Fibroblast of lung (primary cell): Measurements from ENCODE around the gene EXD2. TPM values are rescaled to one million over a fixed set of nuclear protein-coding genes. Genes with fewer than 3 reads are reported as not detected.

Experiments
- DNase-seq, 2 donors: peaks; one replicate each; pipeline versions ENCODE4 v3.0.0 to v3.0.0-alpha.2; 2010; ENCODE audit warnings: low read depth in 2 of 2
- H2AFZ ChIP-seq: 2 replicates; pipeline ENCODE4 v1.5.1; 2012; ENCODE audit warnings: low read length, control low read depth, inconsistent platforms
- H3K27ac ChIP-seq: 2 replicates; pipeline ENCODE4 v1.5.1; 2011; ENCODE audit warnings: low read length, control low read depth; ENCODE audit not compliant: insufficient read depth
- H3K27me3 ChIP-seq: 2 replicates; pipeline ENCODE4 v1.5.1; 2011; ENCODE audit warnings: mild to moderate bottlenecking, low read length; ENCODE audit not compliant: control insufficient read depth, insufficient read depth
- H3K36me3 ChIP-seq: 2 replicates; pipeline ENCODE4 v1.5.1; 2011; ENCODE audit warnings: low read length; ENCODE audit not compliant: control insufficient read depth, insufficient read depth
- H3K4me1 ChIP-seq: 2 replicates; pipeline ENCODE4 v1.5.1; 2011; ENCODE audit warnings: low read length; ENCODE audit not compliant: control insufficient read depth, insufficient read depth; ENCODE audit errors: extremely low read depth
- H3K4me2 ChIP-seq: 2 replicates; pipeline ENCODE4 v1.5.1; 2011; ENCODE audit warnings: low read length, control low read depth; ENCODE audit not compliant: insufficient read depth; ENCODE audit errors: extremely low read depth
- H3K4me3 ChIP-seq, 4 experiments: fragments of 200-600 bp in 1 of 4; sonication (generic) in 1 of 4; replicated peaks in 1 of 4; 2 replicates each; pipeline ENCODE4 v1.5.1; 2011 to 2016; ENCODE audit warnings: low read length in 4 of 4, low read depth in 3 of 4, mild to moderate bottlenecking in 3 of 4, control low read depth in 2 of 4, inconsistent platforms in 1 of 4, mixed read lengths in 1 of 4; ENCODE audit not compliant: insufficient read depth in 1 of 4; ENCODE audit errors: control extremely low read depth in 1 of 4
- H3K79me2 ChIP-seq: 2 replicates; pipeline ENCODE4 v1.5.1; 2012; ENCODE audit warnings: mild to moderate bottlenecking, low read length, inconsistent platforms; ENCODE audit not compliant: control insufficient read depth, insufficient read depth
- H3K9ac ChIP-seq: 2 replicates; pipeline ENCODE4 v1.5.1; 2011; ENCODE audit warnings: mild to moderate bottlenecking, low read length, control low read depth; ENCODE audit not compliant: insufficient read depth
- H3K9me3 ChIP-seq: 2 replicates; pipeline ENCODE4 v1.5.1; 2012; ENCODE audit warnings: low read depth, low read length; ENCODE audit not compliant: control insufficient read depth, insufficient read depth
- H4K20me1 ChIP-seq: 2 replicates; pipeline ENCODE4 v1.5.1; 2011; ENCODE audit warnings: low read length; ENCODE audit not compliant: control insufficient read depth, insufficient read depth; ENCODE audit errors: extremely low read depth
- EZH2 ChIP-seq: IDR thresholded peaks from 2 replicates; pipeline ENCODE4 v1.5.1; 2012; ENCODE audit warnings: low read length, control low read depth, mild to moderate bottlenecking; ENCODE audit errors: missing control alignments
- polyA plus RNA-seq, 2 donors: library from polyadenylated mRNA; depleted of rRNA in 1 of 2; stranded (reverse) in 1 of 2; unstranded in 1 of 2; fragments of >200 nt; gene quantifications; 2 replicates each; pipeline ENCODE4 v1.2.1, GENCODE V29; 2011 to 2012; ENCODE audit warnings: missing spikeins in 1 of 2
- total RNA-seq: library from RNA; depleted of rRNA; stranded (reverse); fragments of >200 nt; gene quantifications from 2 replicates; pipeline ENCODE4 v1.2.1, GENCODE V29; 2014
- TF ChIP-seq, protein P1 (sequence below), 2 donors: IDR thresholded peaks in 1 of 2; conservative IDR thresholded peaks in 1 of 2; 1 replicate in 1 of 2; 2 replicates in 1 of 2; pipeline ENCODE4 v1.5.1; 2011 to 2012; ENCODE audit warnings: low read length in 2 of 2, control low read depth in 1 of 2, inconsistent platforms in 1 of 2, low read depth in 1 of 2, mild to moderate bottlenecking in 1 of 2

EXD2 gene
- total and polyA plus RNA-seq, 2 donors (not counting 1 experiment from before 2014, with no cell fraction given) = 25.5 to 27.7 TPM

DNA sequence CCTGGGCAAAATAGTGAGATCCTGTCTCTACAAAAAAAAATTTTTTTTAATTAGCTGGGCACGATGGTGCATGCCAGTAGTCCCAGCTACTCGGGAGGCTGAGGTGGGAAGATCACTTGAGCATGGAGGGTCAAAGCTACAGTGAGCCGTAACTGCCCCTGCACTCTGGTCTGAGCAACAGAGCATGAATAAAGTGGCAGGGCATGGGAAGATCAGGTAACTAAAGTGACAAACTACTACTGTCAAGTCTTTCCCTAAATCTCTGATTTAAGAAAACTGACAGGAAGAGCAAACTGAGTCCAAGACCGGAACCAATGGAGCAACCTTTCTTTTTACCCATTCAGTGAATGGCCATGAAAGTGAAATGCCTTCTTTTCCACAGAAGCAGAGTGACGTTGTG, 49.2 kb upstream of the EXD2 start:
- Histone ChIP-seq H3K9me3 (no peaks in the 10 kb centered on the region), H3K4me2 (no peak overlapping the region), H3K79me2 (peaks cover 25% of the 10 kb centered on the region), H3K36me3 (no peaks in the 10 kb centered on the region), H4K20me1 (no peaks in the 10 kb centered on the region), H3K27ac (no peak overlapping the region), H2AFZ (no peak overlapping the region), H3K9ac (no peak overlapping the region), H3K27me3 (no peaks in the 10 kb centered on the region), H3K4me1 (peaks cover 9% of the 10 kb centered on the region), H3K4me3 (no peak overlapping the region)
- TF ChIP-seq, protein P1, sequence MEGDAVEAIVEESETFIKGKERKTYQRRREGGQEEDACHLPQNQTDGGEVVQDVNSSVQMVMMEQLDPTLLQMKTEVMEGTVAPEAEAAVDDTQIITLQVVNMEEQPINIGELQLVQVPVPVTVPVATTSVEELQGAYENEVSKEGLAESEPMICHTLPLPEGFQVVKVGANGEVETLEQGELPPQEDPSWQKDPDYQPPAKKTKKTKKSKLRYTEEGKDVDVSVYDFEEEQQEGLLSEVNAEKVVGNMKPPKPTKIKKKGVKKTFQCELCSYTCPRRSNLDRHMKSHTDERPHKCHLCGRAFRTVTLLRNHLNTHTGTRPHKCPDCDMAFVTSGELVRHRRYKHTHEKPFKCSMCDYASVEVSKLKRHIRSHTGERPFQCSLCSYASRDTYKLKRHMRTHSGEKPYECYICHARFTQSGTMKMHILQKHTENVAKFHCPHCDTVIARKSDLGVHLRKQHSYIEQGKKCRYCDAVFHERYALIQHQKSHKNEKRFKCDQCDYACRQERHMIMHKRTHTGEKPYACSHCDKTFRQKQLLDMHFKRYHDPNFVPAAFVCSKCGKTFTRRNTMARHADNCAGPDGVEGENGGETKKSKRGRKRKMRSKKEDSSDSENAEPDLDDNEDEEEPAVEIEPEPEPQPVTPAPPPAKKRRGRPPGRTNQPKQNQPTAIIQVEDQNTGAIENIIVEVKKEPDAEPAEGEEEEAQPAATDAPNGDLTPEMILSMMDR (conservative IDR thresholded peaks at IDR 0.05 in 1 of 2, IDR thresholded peaks at IDR 0.05 in 1 of 2; ENCODE audit: low read depth in 1 of 2, low read length in 2 of 2) = no peak
- TF ChIP-seq EZH2 = no peak
- no peak for DNase-seq

GRCh38 chr14:69149461-69150244, 41.6 kb upstream of the EXD2 start:
- TF ChIP-seq, protein P1 (conservative IDR thresholded peaks at IDR 0.05 in 1 of 2, IDR thresholded peaks at IDR 0.05 in 1 of 2; ENCODE audit: low read depth in 1 of 2, low read length in 2 of 2) = no peak
- no peak for TF ChIP-seq EZH2
- Histone ChIP-seq H2AFZ (no peak overlapping the region), H3K4me2 (no peak overlapping the region), H4K20me1 (peaks cover 2% of the 10 kb centered on the region), H3K4me1 (peaks cover 11% of the 10 kb centered on the region), H3K27ac (no peak overlapping the region), H3K9ac (no peak overlapping the region), H3K27me3 (no peaks in the 10 kb centered on the region), H3K36me3 (no peaks in the 10 kb centered on the region), H3K79me2 (peaks cover 50% of the 10 kb centered on the region), H3K9me3 (no peaks in the 10 kb centered on the region), H3K4me3 (no peak overlapping the region)
- peak in 1 of 2 donors; percentile 20 for DNase-seq

DNA sequence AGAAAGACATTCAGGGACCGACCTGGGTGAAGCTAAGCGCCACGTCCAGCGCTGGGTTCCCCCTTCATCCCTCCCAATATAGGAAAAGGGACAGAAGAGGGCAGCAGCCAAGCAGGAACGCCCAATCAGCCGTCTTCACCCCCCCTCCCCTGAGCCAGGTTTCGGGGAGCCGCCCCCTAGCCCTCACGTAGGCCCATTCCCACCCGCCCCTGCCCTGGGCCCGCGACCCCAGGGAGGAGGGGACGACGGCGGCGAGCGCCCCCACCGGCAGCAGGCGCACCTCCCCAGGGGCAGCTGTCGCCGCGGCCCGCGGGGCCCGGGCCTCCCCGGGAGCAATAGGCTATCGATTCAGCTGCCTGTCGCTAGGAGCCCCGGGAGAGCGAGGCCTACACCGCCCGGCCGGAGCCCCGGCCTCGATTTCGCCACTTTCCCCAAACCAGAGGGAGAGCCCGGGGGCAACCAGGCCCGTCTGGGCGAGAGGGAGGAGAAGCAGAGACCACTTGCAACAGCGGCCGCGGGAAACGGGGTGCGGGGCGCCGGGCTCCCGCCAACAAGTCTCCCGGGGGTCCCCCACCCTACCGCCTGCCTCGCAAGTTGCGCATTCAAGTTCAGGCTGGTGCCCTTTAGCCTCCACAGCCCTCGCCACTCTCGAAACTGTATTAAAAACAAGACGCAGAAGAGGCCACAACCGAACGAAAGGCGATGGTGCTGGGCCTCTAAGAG, 39.7 kb upstream of the EXD2 start:
- Histone ChIP-seq H3K9me3 (no peaks in the 10 kb centered on the region), H3K27me3 (no peaks in the 10 kb centered on the region), H3K4me3 (peak overlapping the region; percentile 74 to 90 (median 88)), H3K36me3 (no peaks in the 10 kb centered on the region), H2AFZ (peak overlapping the region; percentile 78), H4K20me1 (peaks cover 2% of the 10 kb centered on the region), H3K4me2 (peak overlapping the region; percentile 90), H3K79me2 (peaks cover 42% of the 10 kb centered on the region), H3K4me1 (peaks cover 11% of the 10 kb centered on the region), H3K9ac (peak overlapping the region; percentile 85), H3K27ac (peak overlapping the region; percentile 78)
- TF ChIP-seq, protein P1 (conservative IDR thresholded peaks at IDR 0.05 in 1 of 2, IDR thresholded peaks at IDR 0.05 in 1 of 2; ENCODE audit: low read depth in 1 of 2, low read length in 2 of 2) = peak; percentile 12 to 23
- TF ChIP-seq EZH2 = no peak
- peak; percentile 68 to 71 for DNase-seq
